GM06990 (cell line): ENCODE data around the gene SIAH2.

ENCODE experiments used
- DNase-seq: peaks from one replicate; pipeline ENCODE4 v3.0.0-alpha.2; 2011; ENCODE audit not compliant: insufficient read length; ENCODE audit errors: extremely low read depth
- H3K27me3 ChIP-seq: replicated peaks from 2 replicates; pipeline ENCODE4 v1.6.0; 2011; ENCODE audit warnings: low read length; ENCODE audit not compliant: control insufficient read depth, insufficient read depth
- H3K36me3 ChIP-seq: 2 replicates; pipeline ENCODE4 v1.5.1; 2011; ENCODE audit warnings: low read length; ENCODE audit not compliant: control insufficient read depth, insufficient read depth
- H3K4me3 ChIP-seq: replicated peaks from 2 replicates; pipeline ENCODE4 v1.5.1; 2011; ENCODE audit warnings: low read depth, mild to moderate bottlenecking, control low read depth, low read length
- CTCF ChIP-seq: IDR thresholded peaks from 2 replicates; pipeline ENCODE4 v1.5.1; 2011; ENCODE audit warnings: low read length, control low read depth, mild to moderate bottlenecking, inconsistent platforms; ENCODE audit not compliant: insufficient read depth, poor library complexity, severe bottlenecking

Gene SIAH2

GRCh38 chr3:150773616-150774192 lies 10.7 kb upstream of the SIAH2 start:
- Histone ChIP-seq H3K4me3 (no peak overlapping the region), H3K27me3 (no peaks in the 10 kb centered on the region), H3K36me3 (no peaks in the 10 kb centered on the region)
- no peak for DNase-seq
- TF ChIP-seq CTCF, result no peak

DNA sequence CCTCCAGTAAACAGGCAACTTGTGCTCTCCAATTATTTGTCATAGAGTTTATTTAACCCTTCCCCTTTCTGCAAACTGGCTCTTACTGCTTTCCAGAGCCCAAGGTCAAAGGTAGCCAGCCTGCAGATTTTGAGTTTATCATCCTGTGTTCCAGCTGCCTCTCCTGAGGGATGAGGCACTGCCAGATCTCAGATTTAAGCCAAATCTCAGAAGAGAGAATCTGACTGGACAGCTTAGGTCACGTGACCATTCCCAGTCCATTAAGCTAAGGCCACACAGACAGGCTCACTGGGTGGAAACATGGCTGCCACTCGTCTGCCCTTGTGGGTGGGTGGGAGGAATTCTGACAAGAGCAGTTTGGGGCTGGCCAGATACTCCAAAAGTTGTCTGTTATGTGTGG lies 8.6 kb upstream of the SIAH2 start:
- no peak for TF ChIP-seq CTCF
- no peak for DNase-seq
- Histone ChIP-seq H3K4me3 (no peak overlapping the region), H3K36me3 (no peaks in the 10 kb centered on the region), H3K27me3 (no peaks in the 10 kb centered on the region)

- no peaks in the 10 kb centered on the region for H3K36me3 ChIP-seq
- H3K4me3 ChIP-seq, result no peak overlapping the region
- no peaks in the 10 kb centered on the region for H3K27me3 ChIP-seq
- no peak for TF ChIP-seq CTCF
- DNase-seq, result no peak
Measured at GRCh38 chr3:150770681-150771080, 7.7 kb upstream of the SIAH2 start.

GRCh38 chr3:150766742-150767141 lies 3.8 kb upstream of the SIAH2 start:
- TF ChIP-seq CTCF, result no peak
- Histone ChIP-seq H3K36me3 (no peaks in the 10 kb centered on the region), H3K27me3 (no peaks in the 10 kb centered on the region), H3K4me3 (no peak overlapping the region)
- no peak for DNase-seq

- Histone ChIP-seq H3K27me3 (no peaks in the 10 kb centered on the region), H3K4me3 (peak overlapping the region; percentile 40), H3K36me3 (no peaks in the 10 kb centered on the region)
- DNase-seq, result peak; percentile 62
- TF ChIP-seq CTCF, result no peak
Measured at GRCh38 chr3:150765949-150766720, 3.2 kb upstream of the SIAH2 start.
